Ovary (tissue), 3 donors: ENCODE results near the gene DAGLA.

ENCODE experiments used
- CTCF ChIP-seq, 3 donors: fragments of 450-650 bp in 2 of 3; fragments of 200-600 bp in 1 of 3; IDR thresholded peaks; one replicate each; pipeline versions ENCODE4 v1.5.1 to v1.8.0; 2016 to 2022; ENCODE audit warnings: antibody characterized with exemption in 3 of 3, mild to moderate bottlenecking in 1 of 3
- EP300 ChIP-seq: sonication (generic); formaldehyde crosslinking; IDR thresholded peaks from one replicate; pipeline ENCODE4 v1.6.1; 2017; ENCODE audit warnings: antibody characterized with exemption
- POLR2A ChIP-seq: fragments of 450-650 bp; IDR thresholded peaks from one replicate; pipeline ENCODE4 v1.6.1; 2017; ENCODE audit warnings: antibody characterized with exemption, mild to moderate bottlenecking, moderate library complexity
- donor health status: DM: no; HTN: no; CAD: no.

GRCh38 chr11:61707574-61707973, 27.4 kb downstream of the DAGLA start:
- TF ChIP-seq CTCF (IDR thresholded peaks at IDR 0.05), result no peak
- TF ChIP-seq POLR2A, result no peak
- no peak for TF ChIP-seq EP300
